ENCODE measurements around the gene TKFC.

Gene TKFC

DNA sequence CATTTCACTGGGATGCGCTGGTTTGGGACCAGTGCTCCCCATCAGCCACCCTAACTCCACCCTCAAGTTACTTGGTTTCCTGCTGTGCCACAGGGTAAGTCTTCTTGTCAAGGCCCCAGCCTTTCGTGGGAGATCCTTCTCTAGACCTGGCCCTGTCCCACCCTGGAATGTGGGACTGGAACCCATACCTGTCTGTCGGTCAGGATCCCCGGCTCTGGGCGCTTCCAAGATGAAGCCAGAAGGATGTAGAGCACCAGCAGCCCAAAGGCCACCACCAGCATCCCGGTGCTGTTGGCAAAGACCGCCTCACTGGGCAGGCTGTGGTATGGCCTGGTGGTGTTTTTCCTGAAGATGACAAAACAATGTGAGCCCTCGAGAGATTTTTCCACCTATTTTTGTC, 17.8 kb downstream of the TKFC start:
- Histone ChIP-seq H3K4me1 (ENCODE audit: control insufficient read depth, low read length) (peaks cover 28% of the 10 kb centered on the region), H3K79me2 (ENCODE audit: control insufficient read depth, low read length) (peaks cover 36% of the 10 kb centered on the region), H4K20me1 (ENCODE audit: control insufficient read depth, insufficient read depth, low read depth, low read length) (0 out of 2 replicates have a peak, but pooled peaks cover 5% of the 10 kb centered on the region), H3F3A (ENCODE audit: control insufficient read depth, insufficient read depth) (no peaks in the 10 kb centered on the region; the same call in 1 of the 2 replicates), H3K4me2 (ENCODE audit: low read length) (no peak overlapping the region), H3K27ac (ENCODE audit: low read depth, low read length) (no peak overlapping the region), H3K9me2 (replicated peaks; ENCODE audit: control insufficient read depth, low read length) (no peaks in the 10 kb centered on the region), H3K27me3 (ENCODE audit: control insufficient read depth, low read length) (no peaks in the 10 kb centered on the region), H3K9me3 (ENCODE audit: control insufficient read depth, insufficient read depth, low read length) (no peaks in the 10 kb centered on the region), H3K36me3 (ENCODE audit: control insufficient read depth, low read length) (peaks cover 97% of the 10 kb centered on the region), H3K4me3 (ENCODE audit: low read length) (no peak overlapping the region)
- TF ChIP-seq EZH2phosphoT487 (IDR thresholded peaks at IDR 0.05; ENCODE audit: borderline replicate concordance, low read length): no peak
- no peak for TF ChIP-seq CTCF (IDR thresholded peaks at IDR 0.05; ENCODE audit: low read depth, low read length, poor library complexity, severe bottlenecking)

- Histone ChIP-seq H3K27ac (ENCODE audit: low read depth, low read length) (no peak overlapping the region), H3K9me2 (replicated peaks; ENCODE audit: control insufficient read depth, low read length) (no peaks in the 10 kb centered on the region), H3K4me3 (ENCODE audit: low read length) (no peak overlapping the region), H3K9me3 (ENCODE audit: control insufficient read depth, insufficient read depth, low read length) (no peaks in the 10 kb centered on the region), H3K4me1 (ENCODE audit: control insufficient read depth, low read length) (peaks cover 40% of the 10 kb centered on the region), H3K36me3 (ENCODE audit: control insufficient read depth, low read length) (peaks cover 93% of the 10 kb centered on the region), H3K79me2 (ENCODE audit: control insufficient read depth, low read length) (peaks cover 38% of the 10 kb centered on the region), H4K20me1 (ENCODE audit: control insufficient read depth, insufficient read depth, low read depth, low read length) (0 out of 2 replicates have a peak, but pooled peaks cover 5% of the 10 kb centered on the region), H3K27me3 (ENCODE audit: control insufficient read depth, low read length) (no peaks in the 10 kb centered on the region), H3K4me2 (ENCODE audit: low read length) (no peak overlapping the region), H3F3A (ENCODE audit: control insufficient read depth, insufficient read depth) (peaks cover 9% of the 10 kb centered on the region)
- TF ChIP-seq EZH2phosphoT487 (IDR thresholded peaks at IDR 0.05; ENCODE audit: borderline replicate concordance, low read length) (no peak), CTCF (IDR thresholded peaks at IDR 0.05; ENCODE audit: low read depth, low read length, poor library complexity, severe bottlenecking) (no peak)
Measured at GRCh38 chr11:61352038-61352437, 19.0 kb downstream of the TKFC start.

- Histone ChIP-seq H3K79me2 (ENCODE audit: control insufficient read depth, low read length) (peaks cover 38% of the 10 kb centered on the region), H3K4me2 (ENCODE audit: low read length) (peak overlapping the region; percentile 35), H3K4me1 (ENCODE audit: control insufficient read depth, low read length) (peaks cover 54% of the 10 kb centered on the region), H3K4me3 (ENCODE audit: low read length) (no peak overlapping the region), H3K27me3 (ENCODE audit: control insufficient read depth, low read length) (no peaks in the 10 kb centered on the region), H4K20me1 (ENCODE audit: control insufficient read depth, insufficient read depth, low read depth, low read length) (0 out of 2 replicates have a peak, but pooled peaks cover 5% of the 10 kb centered on the region), H3K9me2 (replicated peaks; ENCODE audit: control insufficient read depth, low read length) (no peaks in the 10 kb centered on the region), H3K9me3 (ENCODE audit: control insufficient read depth, insufficient read depth, low read length) (no peaks in the 10 kb centered on the region), H3K36me3 (ENCODE audit: control insufficient read depth, low read length) (peaks cover 80% of the 10 kb centered on the region), H3F3A (ENCODE audit: control insufficient read depth, insufficient read depth) (peaks cover 20% of the 10 kb centered on the region), H3K27ac (ENCODE audit: low read depth, low read length) (0 out of 2 replicates have a peak overlapping the region, but pooled peaks have one; percentile 12)
- TF ChIP-seq CTCF (IDR thresholded peaks at IDR 0.05; ENCODE audit: low read depth, low read length, poor library complexity, severe bottlenecking): no peak
- no peak for TF ChIP-seq EZH2phosphoT487 (IDR thresholded peaks at IDR 0.05; ENCODE audit: borderline replicate concordance, low read length)
Measured at GRCh38 chr11:61353131-61354067, 20.4 kb downstream of the TKFC start.
